Activated CD8-positive, alpha-beta memory T cell treated with anti-CD3 and anti-CD28 coated beads, Interleukin-2, amount 50 U/mL, for 1 hour (primary cell): ENCODE measurements around the gene CCDC78.

Experiments used
- DNase-seq: peaks from one replicate; pipeline ENCODE4 v3.0.0-alpha.2; 2020; ENCODE audit errors: extremely low read depth

Gene CCDC78

GRCh38 chr16:711548-712320 is 14.5 kb downstream of the CCDC78 start:
- no peak for DNase-seq

DNA sequence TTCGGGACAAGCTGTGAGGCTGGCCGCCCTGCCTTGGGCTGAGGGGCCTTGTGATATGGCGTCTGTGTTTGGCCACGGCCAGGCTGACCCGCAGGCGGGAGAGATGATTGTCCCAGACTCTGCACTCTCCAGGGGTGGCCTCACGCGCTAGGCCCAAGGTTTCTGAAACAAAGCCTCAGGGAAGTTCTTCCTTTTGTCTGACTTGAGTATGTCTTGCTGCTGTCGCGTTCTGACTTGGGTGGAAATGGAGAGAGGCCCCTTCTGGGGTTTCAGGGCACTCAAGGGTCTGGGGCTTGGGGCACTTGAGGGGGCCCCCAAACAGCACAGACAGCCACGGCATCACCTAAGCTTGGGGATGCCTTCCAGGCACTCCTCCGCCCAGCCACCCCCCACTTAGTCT is 15.2 kb downstream of the CCDC78 start:
- no peak for DNase-seq

GRCh38 chr16:710500-711075 is 15.7 kb downstream of the CCDC78 start:
- DNase-seq, result no peak

DNA sequence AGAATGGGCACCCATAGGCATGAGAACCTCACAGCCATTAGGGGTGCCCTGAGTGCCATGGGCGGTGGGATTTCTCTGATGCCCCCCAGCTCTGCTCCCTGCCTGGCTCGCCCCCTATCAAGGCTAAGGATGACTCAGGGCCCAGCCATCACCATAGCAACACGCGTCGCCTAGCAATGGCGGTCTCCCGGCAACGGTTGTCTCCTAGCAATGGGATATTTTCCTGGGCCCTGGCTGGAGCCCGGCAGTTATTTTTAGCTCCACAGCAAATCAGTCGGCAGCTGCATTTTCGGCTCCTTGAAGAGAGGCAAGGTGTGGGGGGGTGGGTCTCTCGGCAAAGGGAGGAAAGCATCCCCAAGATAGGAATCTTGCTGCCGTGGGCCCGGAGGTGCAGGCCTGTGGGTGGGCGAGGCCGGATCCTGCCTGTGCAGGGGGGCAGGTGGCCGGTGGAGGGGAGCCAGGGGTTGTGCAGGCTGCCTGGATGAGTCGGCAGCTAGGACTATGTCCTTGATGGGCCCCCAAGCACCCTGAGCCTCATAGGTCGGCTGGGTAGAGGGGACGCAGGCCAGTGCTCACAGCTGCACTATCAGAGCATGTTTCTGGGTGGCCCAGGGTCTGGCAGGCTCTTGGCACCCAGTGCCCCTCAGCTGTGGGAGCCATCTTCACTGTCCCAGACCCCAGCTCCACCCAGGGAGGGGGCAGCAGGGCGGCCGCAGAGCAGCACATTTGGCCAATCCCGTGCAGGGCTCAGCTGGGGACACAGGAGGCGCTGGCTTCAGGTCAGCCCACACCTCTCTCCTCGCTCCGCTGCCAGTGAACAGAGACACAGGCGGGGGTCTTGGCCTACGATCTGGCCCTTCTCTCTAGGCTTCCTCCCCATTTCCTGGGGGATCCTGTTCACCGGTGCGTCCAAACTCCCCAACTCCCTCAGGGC is 16.4 kb downstream of the CCDC78 start:
- DNase-seq, result no peak

- DNase-seq, result no peak
Observed at GRCh38 chr16:708959-709358, 17.3 kb downstream of the CCDC78 start.

GRCh38 chr16:708019-708418 is 18.2 kb downstream of the CCDC78 start:
- DNase-seq, result no peak

- no peak for DNase-seq
Observed at GRCh38 chr16:707062-707538, 19.1 kb downstream of the CCDC78 start.

- no peak for DNase-seq
Observed at GRCh38 chr16:706189-707061, 19.8 kb downstream of the CCDC78 start.

- DNase-seq, result no peak
Observed at GRCh38 chr16:705431-706188, 20.6 kb downstream of the CCDC78 start, which contains the start of gene FBXL16. TSS of gene FBXL16 (minus strand) at chr16:705801. CDS start at chr16:697405, 8,396 bp downstream.

GRCh38 chr16:704552-705380 is 21.5 kb downstream of the CCDC78 start:
- DNase-seq, result no peak

DNA sequence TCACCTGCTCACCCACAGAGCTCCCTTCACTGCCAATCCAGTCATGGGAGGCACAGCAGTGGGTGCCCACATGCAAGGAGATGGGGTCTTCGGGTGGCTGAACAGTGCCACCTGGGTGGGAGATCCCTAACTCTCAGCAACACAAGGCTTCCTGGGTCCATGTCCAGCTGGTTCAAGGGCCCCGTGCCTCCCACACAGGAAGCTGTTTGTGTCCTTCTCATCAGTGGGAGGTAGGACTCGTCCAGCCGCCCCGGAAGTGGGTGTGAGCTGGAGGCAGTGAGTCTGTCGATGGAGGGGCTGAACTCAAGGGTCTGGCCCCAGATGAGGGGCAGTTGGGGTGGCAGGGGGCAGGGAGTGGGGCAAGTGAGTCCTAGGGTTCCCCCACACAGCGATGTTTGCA is 22.2 kb downstream of the CCDC78 start:
- DNase-seq, result no peak

DNA sequence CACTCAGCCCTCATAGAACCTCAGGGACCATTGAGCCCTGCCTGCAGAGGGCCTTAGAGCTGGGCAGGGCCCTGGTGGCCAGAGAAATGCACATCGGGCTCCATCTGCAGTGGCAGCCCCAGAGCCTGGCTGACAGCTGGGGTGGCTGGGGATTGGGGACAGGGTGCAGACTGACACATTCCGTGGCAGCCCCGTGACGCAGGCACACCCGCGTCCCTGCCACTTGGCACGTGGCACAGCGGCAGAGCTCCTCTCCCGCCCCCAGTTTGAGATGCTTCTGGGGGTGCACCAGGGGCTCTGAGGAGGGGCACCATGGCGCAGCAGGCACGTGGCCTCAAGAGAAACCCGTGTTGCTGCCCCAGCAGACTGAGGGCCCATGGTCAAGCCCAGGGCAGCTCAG is 22.8 kb downstream of the CCDC78 start:
- DNase-seq, result no peak

DNA sequence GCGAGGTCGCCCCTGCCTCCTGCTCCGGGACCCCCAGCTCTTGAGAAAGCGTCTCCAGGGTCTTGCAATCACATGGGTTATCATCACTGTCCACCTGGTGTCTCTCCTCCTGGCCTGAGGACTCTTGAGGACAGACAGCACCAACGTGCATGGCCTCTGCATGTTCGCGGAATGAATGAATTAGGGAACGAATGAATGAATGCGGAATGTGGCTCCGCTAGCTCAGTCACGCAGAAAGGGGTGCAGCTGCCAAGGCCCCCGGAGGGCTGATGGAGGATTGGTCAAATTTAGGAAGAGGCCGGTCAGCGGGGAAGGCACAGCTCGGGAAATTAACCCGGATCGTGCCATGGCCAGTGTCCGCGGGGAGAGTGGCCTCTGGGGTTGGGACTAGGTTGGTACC is 23.9 kb downstream of the CCDC78 start:
- DNase-seq, result no peak

GRCh38 chr16:700684-701584 is 25.3 kb downstream of the CCDC78 start:
- DNase-seq, result no peak

DNA sequence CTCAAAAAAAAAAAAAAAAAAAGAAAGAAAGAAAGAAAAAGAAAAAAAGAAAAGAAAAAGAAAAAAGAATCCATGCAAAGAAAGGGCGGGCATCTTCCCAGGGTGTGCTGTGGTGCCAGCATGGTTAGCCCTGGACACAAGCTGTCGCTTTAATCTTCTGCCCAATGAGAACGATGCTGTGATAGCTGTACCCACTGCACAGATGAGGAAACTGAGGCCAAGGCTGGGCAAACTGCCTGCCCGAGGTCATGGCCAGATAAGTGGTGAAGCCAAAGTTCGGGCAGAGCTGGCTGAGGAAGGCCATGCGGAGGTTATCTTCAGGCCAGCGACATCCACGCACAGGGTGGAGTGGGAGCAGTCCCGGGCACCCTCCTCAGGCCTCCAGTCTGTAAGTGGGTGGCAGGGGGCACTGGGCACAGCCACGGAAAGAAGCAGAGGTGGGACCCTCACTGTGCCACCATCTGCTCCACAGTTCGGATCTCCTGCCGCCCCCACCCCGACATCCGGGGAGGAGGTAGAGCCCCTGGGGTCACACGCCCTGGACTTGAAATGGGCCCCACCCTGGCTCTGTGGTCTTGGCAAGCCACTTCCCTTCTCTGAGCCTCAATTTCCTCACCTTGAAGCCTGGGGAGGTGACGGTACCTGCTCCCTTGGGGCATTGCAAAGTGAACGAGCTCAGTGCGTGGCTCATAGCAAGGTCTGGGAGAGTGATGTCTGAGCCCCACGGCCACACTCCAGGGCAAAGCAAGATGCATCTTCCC is 27.2 kb downstream of the CCDC78 start:
- DNase-seq, result no peak

GRCh38 chr16:695355-696089 is 30.7 kb downstream of the CCDC78 start:
- DNase-seq, result no peak

DNA sequence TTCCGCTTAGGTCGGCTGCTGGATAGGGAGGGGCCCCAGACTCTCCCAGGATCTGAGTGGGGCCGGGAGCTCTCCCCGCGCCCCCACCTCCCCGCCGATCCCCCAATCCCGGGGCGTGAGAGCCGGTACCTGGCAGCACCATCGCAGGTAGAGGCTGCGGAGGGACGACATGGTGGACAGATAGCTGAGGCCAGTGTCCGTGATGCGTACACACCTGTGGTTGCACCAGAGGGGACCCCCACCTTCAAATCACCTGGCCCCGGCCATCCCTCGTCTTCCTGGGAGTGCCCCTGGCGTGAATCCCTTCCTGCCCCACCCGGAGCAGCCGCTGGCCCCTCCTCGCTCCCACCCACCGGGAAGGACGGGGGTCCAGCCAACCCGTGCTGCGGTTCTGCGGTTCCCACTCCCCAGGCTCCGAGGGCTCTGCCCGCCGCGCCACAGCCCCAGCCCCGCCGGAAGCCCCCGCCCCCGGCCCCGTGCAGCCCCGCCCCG is 31.3 kb downstream of the CCDC78 start:
- no peak for DNase-seq
